Endothelial cell (in vitro differentiated cells): Measurements from ENCODE around the gene ELFN2. TPM values are rescaled to one million over a fixed set of nuclear protein-coding genes. Genes with fewer than 3 reads are reported as not detected.

Source experiments
- DNase-seq: peaks from one replicate; pipeline ENCODE4 v3.0.0; 2021; ENCODE audit warnings: low spot score
- H3K27ac Mint-ChIP-seq: one replicate; pipeline ENCODE4 v1.8.0; 2021; ENCODE audit warnings: mixed read lengths, inconsistent platforms; ENCODE audit not compliant: unreplicated experiment
- H3K27me3 Mint-ChIP-seq: one replicate; pipeline ENCODE4 v1.8.0; 2021; ENCODE audit warnings: mild to moderate bottlenecking, moderate library complexity, mixed read lengths, inconsistent platforms; ENCODE audit not compliant: unreplicated experiment
- H3K36me3 Mint-ChIP-seq: one replicate; pipeline ENCODE4 v1.8.0; 2021; ENCODE audit warnings: mild to moderate bottlenecking, low read depth, mixed read lengths, inconsistent platforms; ENCODE audit not compliant: unreplicated experiment
- H3K4me1 Mint-ChIP-seq: one replicate; pipeline ENCODE4 v1.8.0; 2021; ENCODE audit warnings: mild to moderate bottlenecking, mixed read lengths, inconsistent platforms; ENCODE audit not compliant: unreplicated experiment
- H3K4me3 Mint-ChIP-seq: one replicate; pipeline ENCODE4 v1.8.0; 2021; ENCODE audit warnings: mild to moderate bottlenecking, mixed read lengths, inconsistent platforms; ENCODE audit not compliant: unreplicated experiment
- H3K9me3 Mint-ChIP-seq: one replicate; pipeline ENCODE4 v1.8.0; 2021; ENCODE audit warnings: mixed read lengths, inconsistent platforms; ENCODE audit not compliant: unreplicated experiment
- total RNA-seq: library from RNA; stranded (reverse); fragmentation: NEBNext Ultra II Directional; extraction: Animal tissue kit (Norgen Biotek cat#: 25700); gene quantifications from one replicate; pipeline ENCODE4 v1.2.1, GENCODE V29; 2021; ENCODE audit not compliant: unreplicated experiment
- TF ChIP-seq, protein P1 (sequence below): fragments of 200-600 bp; sonication (generic); IDR thresholded peaks from one replicate; pipeline ENCODE4 v1.5.0; 2021; ENCODE audit warnings: antibody characterized with exemption; ENCODE audit not compliant: unreplicated experiment

ELFN2 gene
- total RNA-seq, 1 donor from 2014 or later = 1.2 TPM

DNA sequence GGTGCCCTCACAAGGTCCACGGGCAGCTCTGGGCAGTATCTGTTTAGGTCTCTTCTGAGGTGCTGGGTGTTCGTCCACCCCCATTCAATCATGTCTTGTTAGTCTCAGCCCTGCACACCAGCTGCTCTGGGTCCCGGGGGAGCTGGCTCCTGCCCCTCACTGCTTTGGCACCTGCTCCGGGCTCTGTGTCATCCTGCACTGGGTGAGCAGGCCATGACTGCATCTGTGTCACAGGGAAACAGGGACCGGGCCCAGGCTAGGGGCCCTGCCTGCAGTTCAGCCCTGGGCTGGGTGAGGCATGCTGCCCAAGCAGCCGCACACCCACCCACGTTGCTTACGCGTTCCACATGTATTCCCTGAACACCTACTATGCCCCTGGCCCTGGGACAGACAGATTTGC lies 43.9 kb downstream of the ELFN2 start:
- H3K4me3 Mint-ChIP-seq = no peak overlapping the region
- no peak for DNase-seq
- H3K9me3 Mint-ChIP-seq = no peaks in the 10 kb centered on the region
- TF ChIP-seq, protein P1, sequence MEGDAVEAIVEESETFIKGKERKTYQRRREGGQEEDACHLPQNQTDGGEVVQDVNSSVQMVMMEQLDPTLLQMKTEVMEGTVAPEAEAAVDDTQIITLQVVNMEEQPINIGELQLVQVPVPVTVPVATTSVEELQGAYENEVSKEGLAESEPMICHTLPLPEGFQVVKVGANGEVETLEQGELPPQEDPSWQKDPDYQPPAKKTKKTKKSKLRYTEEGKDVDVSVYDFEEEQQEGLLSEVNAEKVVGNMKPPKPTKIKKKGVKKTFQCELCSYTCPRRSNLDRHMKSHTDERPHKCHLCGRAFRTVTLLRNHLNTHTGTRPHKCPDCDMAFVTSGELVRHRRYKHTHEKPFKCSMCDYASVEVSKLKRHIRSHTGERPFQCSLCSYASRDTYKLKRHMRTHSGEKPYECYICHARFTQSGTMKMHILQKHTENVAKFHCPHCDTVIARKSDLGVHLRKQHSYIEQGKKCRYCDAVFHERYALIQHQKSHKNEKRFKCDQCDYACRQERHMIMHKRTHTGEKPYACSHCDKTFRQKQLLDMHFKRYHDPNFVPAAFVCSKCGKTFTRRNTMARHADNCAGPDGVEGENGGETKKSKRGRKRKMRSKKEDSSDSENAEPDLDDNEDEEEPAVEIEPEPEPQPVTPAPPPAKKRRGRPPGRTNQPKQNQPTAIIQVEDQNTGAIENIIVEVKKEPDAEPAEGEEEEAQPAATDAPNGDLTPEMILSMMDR = no peak
- peaks cover 3% of the 10 kb centered on the region for H3K36me3 Mint-ChIP-seq
- H3K27me3 Mint-ChIP-seq = peaks cover 6% of the 10 kb centered on the region
- H3K4me1 Mint-ChIP-seq = no peaks in the 10 kb centered on the region
- H3K27ac Mint-ChIP-seq = no peak overlapping the region

DNA sequence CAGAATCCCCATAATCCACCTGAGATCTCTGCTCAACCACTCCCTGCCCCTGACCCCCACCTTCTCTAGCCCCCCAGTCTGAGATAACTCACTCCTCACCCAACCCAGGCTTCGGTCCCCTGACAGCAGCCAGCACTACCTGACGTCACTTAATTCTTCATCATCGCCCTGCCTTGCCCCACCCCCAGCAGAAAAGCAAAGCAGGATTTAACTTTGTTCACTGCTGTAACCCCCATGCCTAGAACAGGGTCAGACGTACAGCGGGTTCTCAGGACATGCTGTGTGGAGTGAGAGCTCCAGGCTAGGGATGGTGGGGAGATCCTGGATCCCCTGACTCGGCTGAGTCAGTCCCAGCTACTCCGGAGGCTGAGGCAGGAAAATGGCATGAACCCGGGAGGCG lies 45.8 kb downstream of the ELFN2 start:
- H3K27me3 Mint-ChIP-seq = peaks cover 6% of the 10 kb centered on the region
- TF ChIP-seq, protein P1 = no peak
- H3K9me3 Mint-ChIP-seq = no peaks in the 10 kb centered on the region
- peaks cover 3% of the 10 kb centered on the region for H3K36me3 Mint-ChIP-seq
- no peak overlapping the region for H3K27ac Mint-ChIP-seq
- peaks cover under 1% of the 10 kb centered on the region for H3K4me1 Mint-ChIP-seq
- no peak for DNase-seq
- no peak overlapping the region for H3K4me3 Mint-ChIP-seq

DNA sequence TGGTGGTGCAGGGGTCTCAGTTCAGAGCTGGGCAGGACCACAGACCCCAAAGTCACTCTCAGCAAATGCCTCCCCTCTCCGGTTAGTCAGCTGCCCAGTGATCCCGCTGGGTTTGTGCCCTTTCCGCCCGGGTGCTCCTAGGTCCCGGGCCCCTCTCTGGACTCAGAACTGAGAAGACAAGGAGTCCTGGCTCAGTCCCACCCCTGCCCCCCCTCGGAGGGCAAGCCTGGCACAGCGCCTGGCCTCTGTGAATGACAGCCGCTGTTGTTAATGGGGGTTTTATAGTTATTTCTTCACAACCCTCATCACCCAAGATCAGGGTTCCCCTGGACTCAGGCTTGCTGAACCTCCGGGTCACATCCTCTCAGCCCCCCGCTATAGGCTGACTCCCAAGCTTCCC lies 47.6 kb downstream of the ELFN2 start:
- Mint-ChIP-seq H3K27me3 (peaks cover 8% of the 10 kb centered on the region), H3K27ac (no peak overlapping the region), H3K9me3 (no peaks in the 10 kb centered on the region), H3K4me3 (no peak overlapping the region), H3K36me3 (peaks cover 3% of the 10 kb centered on the region), H3K4me1 (peaks cover 9% of the 10 kb centered on the region)
- TF ChIP-seq, protein P1 = no peak
- DNase-seq = no peak

GRCh38 chr22:37379085-37379484 lies 48.2 kb downstream of the ELFN2 start:
- Mint-ChIP-seq H3K9me3 (no peaks in the 10 kb centered on the region), H3K4me3 (no peak overlapping the region), H3K27ac (no peak overlapping the region), H3K27me3 (peaks cover 10% of the 10 kb centered on the region), H3K36me3 (peaks cover 3% of the 10 kb centered on the region), H3K4me1 (peaks cover 9% of the 10 kb centered on the region)
- TF ChIP-seq, protein P1 = no peak
- no peak for DNase-seq

- Mint-ChIP-seq H3K4me1 (peaks cover 9% of the 10 kb centered on the region), H3K9me3 (no peaks in the 10 kb centered on the region), H3K27me3 (peaks cover 10% of the 10 kb centered on the region), H3K36me3 (peaks cover 3% of the 10 kb centered on the region), H3K27ac (no peak overlapping the region), H3K4me3 (no peak overlapping the region)
- TF ChIP-seq, protein P1 = no peak
- no peak for DNase-seq
These were observed 48.6 kb downstream of the ELFN2 start for GRCh38 chr22:37378642-37379058.
